ENCODE data around the gene TRAF3IP1. TPM values are rescaled to one million over a fixed set of nuclear protein-coding genes. Genes with fewer than 3 reads are reported as not detected.
"Not testable (repeated sequence)": the region's sequence is repeated elsewhere in the genome, so short reads cannot be mapped to it uniquely, and the experiment has no call there.

TRAF3IP1 gene
- total RNA-seq, 4 donors from 2014 or later: 1.1 to 14.1 (median 10.4) TPM

DNA sequence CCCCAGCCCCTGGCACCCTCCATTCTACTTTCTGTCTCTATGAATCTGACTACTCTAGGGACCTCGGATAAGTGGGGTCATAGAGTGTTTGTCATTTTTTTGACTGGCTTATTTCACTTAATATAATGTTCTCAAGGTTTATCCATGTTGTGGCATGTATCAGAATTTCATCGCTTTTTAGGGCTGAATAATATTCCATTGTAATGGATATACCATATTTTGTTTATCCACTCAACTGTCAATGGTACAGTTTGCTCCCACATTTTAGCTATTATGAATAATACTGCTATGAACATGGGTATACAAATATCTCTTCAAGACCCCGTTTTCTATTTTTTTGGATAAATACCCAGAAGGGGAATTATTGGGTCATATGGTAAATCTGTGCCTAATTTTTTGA is 7.4 kb downstream of the TRAF3IP1 start:
- Histone ChIP-seq H3K4me1 (no peaks in the 10 kb centered on the region), H3K36me3 (peaks cover 0 to 10% (median 0%) of the 10 kb centered on the region in 4 donors), H3K27ac (no peak overlapping the region), H3K9me3 (no peaks in the 10 kb centered on the region), H3K4me3 (no peak overlapping the region), H3K27me3 (no peaks in the 10 kb centered on the region)
- no peak for DNase-seq
- WGBS, 2 donors (ENCODE audit: low coverage in 1 of 2): 94 to 96% methylated on average over 3 of the region's 3 CpGs
- intact Hi-C loops (cut with DNase I; ENCODE audit: low total_unique reads): no loop called here
- TF ChIP-seq POLR2A (IDR thresholded peaks at IDR 0.05) (no peak), POLR2AphosphoS5 (IDR thresholded peaks at IDR 0.05) (no peak), CTCF (IDR thresholded peaks at IDR 0.05) (no peak), EP300 (IDR thresholded peaks at IDR 0.05; ENCODE audit: low read depth) (no peak)
- in situ Hi-C loops (cut with MboI; ENCODE audit: low pct_ligation_motif_present in 1 of 4, low pct_unique_long_range_greater_than_20kb in 1 of 4, low sequenced_read_pairs in 3 of 4): no loop called here

DNA sequence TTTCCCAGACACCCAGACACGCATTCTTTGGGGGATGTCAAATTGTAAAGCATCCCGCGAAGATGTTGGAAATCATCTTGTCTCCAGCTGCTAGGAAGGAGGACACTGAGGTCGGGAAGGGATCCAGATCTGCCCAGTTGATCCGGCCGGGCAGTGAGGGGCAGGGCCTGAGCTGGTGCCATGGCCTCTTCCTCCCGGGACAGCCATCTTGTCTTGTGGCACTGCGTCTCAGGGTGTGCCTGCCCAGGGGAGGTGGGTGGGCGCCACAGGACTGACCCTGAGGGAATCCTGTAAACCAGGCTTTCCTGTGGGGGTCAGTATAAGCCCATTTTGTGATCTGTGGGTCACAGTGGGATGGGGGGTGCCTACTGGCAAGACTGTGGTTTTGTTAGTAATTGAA is 10.1 kb downstream of the TRAF3IP1 start:
- no peak overlapping the region for H3K4me3 ChIP-seq
- 87 to 88% methylated on average over 4 to 9 of the region's 9 CpGs for WGBS, 2 donors (ENCODE audit: low coverage in 1 of 2)
- no peaks in the 10 kb centered on the region for H3K9me3 ChIP-seq
- in situ Hi-C loops (cut with MboI; ENCODE audit: low pct_ligation_motif_present in 1 of 4, low pct_unique_long_range_greater_than_20kb in 1 of 4, low sequenced_read_pairs in 3 of 4) (no loop called here), intact Hi-C loops (cut with DNase I; ENCODE audit: low total_unique reads) (no loop called here)
- TF ChIP-seq POLR2A (IDR thresholded peaks at IDR 0.05): no peak
- no peak for TF ChIP-seq EP300 (IDR thresholded peaks at IDR 0.05; ENCODE audit: low read depth)
- TF ChIP-seq CTCF (IDR thresholded peaks at IDR 0.05): no peak
- no peak for TF ChIP-seq POLR2AphosphoS5 (IDR thresholded peaks at IDR 0.05)
- H3K4me1 ChIP-seq: no peaks in the 10 kb centered on the region
- DNase-seq: no peak
- no peak overlapping the region for H3K27ac ChIP-seq
- no peaks in the 10 kb centered on the region for H3K27me3 ChIP-seq
- peaks cover 0 to 10% (median 0%) of the 10 kb centered on the region in 4 donors for H3K36me3 ChIP-seq

DNA sequence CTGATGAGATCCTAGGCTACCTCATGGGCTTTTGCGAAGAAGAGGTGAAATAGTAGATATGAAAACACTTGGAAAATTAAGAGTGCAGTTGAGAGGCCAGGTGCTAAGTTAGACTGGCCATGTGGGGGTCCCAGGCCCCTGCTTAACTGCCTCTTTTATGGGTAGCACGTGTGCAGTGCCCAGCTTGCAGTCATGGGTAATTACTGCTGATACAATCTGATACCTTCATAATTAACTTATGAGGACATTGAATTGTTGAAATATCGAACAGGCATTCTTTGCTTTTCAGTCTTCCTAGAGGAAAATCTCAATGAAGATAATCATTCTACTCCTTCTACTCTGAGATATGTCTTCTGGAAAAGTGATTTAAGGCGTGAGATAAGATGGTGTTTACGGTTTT is 11.6 kb downstream of the TRAF3IP1 start:
- DNase-seq: no peak
- intact Hi-C loops (cut with DNase I; ENCODE audit: low total_unique reads) (no loop called here), in situ Hi-C loops (cut with MboI; ENCODE audit: low pct_ligation_motif_present in 1 of 4, low pct_unique_long_range_greater_than_20kb in 1 of 4, low sequenced_read_pairs in 3 of 4) (no loop called here)
- Histone ChIP-seq H3K36me3 (peaks cover 0 to 10% (median 0%) of the 10 kb centered on the region in 4 donors), H3K27ac (no peak overlapping the region), H3K4me1 (no peaks in the 10 kb centered on the region), H3K9me3 (no peaks in the 10 kb centered on the region), H3K27me3 (no peaks in the 10 kb centered on the region), H3K4me3 (no peak overlapping the region)
- TF ChIP-seq POLR2AphosphoS5 (IDR thresholded peaks at IDR 0.05) (no peak), EP300 (IDR thresholded peaks at IDR 0.05; ENCODE audit: low read depth) (no peak)
- WGBS, 2 donors (ENCODE audit: low coverage in 1 of 2): 92 to 93% methylated on average over 2 to 5 of the region's 5 CpGs

- WGBS, 2 donors (ENCODE audit: low coverage in 1 of 2): 85 to 90% methylated on average over 5 to 6 of the region's 6 CpGs
- intact Hi-C loops (cut with DNase I; ENCODE audit: low total_unique reads) (no loop called here), in situ Hi-C loops (cut with MboI; ENCODE audit: low pct_ligation_motif_present in 1 of 4, low pct_unique_long_range_greater_than_20kb in 1 of 4, low sequenced_read_pairs in 3 of 4) (no loop called here)
- Histone ChIP-seq H3K27ac (no peak overlapping the region), H3K4me1 (peaks cover 0 to 6% (median 0%) of the 10 kb centered on the region in 4 donors), H3K36me3 (no peaks in the 10 kb centered on the region), H3K4me3 (no peak overlapping the region), H3K27me3 (no peaks in the 10 kb centered on the region), H3K9me3 (no peaks in the 10 kb centered on the region)
- no peak for DNase-seq
- no peak for TF ChIP-seq CTCF (IDR thresholded peaks at IDR 0.05)
These were observed 14.6 kb downstream of the TRAF3IP1 start for GRCh38 chr2:238334885-238335284.

GRCh38 chr2:238335591-238335990 is 15.3 kb downstream of the TRAF3IP1 start:
- WGBS, 2 donors (ENCODE audit: low coverage in 1 of 2): 91 to 95% methylated on average over 5 to 8 of the region's 8 CpGs
- in situ Hi-C loops (cut with MboI; ENCODE audit: low pct_ligation_motif_present in 1 of 4, low pct_unique_long_range_greater_than_20kb in 1 of 4, low sequenced_read_pairs in 3 of 4); intact Hi-C loops (cut with DNase I; ENCODE audit: low total_unique reads): not testable (repeated sequence)

More at GRCh38 chr2:238335591-238335990, 15.3 kb downstream of the TRAF3IP1 start:
- not testable (repeated sequence) for H3K27ac ChIP-seq, H3K4me1 ChIP-seq, H3K36me3 ChIP-seq, H3K27me3 ChIP-seq, DNase-seq, H3K4me3 ChIP-seq, H3K9me3 ChIP-seq
